Stimulated activated naive B cell treated with anti-CD40 and anti-IgM and Interleukin-4, amounts not matched to agents 10 μg/mL and 1 μg/mL and 100 μg/mL, for 72 hours (primary cell): ENCODE results near the gene KRT80.

Experiments used
- ATAC-seq, 2 donors: fragments of 150-1000 bp; cut with Tn5 transposase; replicated peaks; 2 replicates each; pipeline ENCODE4 v1.10.0; 2021; ENCODE audit warnings: moderate library complexity in 1 of 2
- DNase-seq: peaks from one replicate; pipeline ENCODE4 v3.0.0; 2021
- H3K27ac Mint-ChIP-seq: one replicate; pipeline ENCODE4 v1.8.0; 2022; ENCODE audit warnings: mild to moderate bottlenecking, mixed read lengths
- H3K27me3 Mint-ChIP-seq, 2 donors: one replicate each; pipeline ENCODE4 v1.8.0; 2022; ENCODE audit warnings: mixed read lengths in 2 of 2
- H3K36me3 Mint-ChIP-seq, 2 donors: one replicate each; pipeline ENCODE4 v1.8.0; 2022; ENCODE audit warnings: mixed read lengths in 2 of 2, mild to moderate bottlenecking in 1 of 2
- H3K4me1 Mint-ChIP-seq, 2 donors: one replicate each; pipeline ENCODE4 v1.8.0; 2022; ENCODE audit warnings: mixed read lengths in 2 of 2, mild to moderate bottlenecking in 1 of 2
- H3K4me3 Mint-ChIP-seq, 2 donors: one replicate each; pipeline ENCODE4 v1.8.0; 2022; ENCODE audit warnings: mild to moderate bottlenecking in 2 of 2, mixed read lengths in 2 of 2, moderate library complexity in 1 of 2
- H3K9me3 Mint-ChIP-seq, 2 donors: one replicate each; pipeline ENCODE4 v1.8.0; 2022; ENCODE audit warnings: mixed read lengths in 2 of 2, mild to moderate bottlenecking in 1 of 2

KRT80 gene

GRCh38 chr12:52175371-52176350 is 16.2 kb downstream of the KRT80 start:
- no peaks in the 10 kb centered on the region for H3K4me1 Mint-ChIP-seq
- no peaks in the 10 kb centered on the region for H3K36me3 Mint-ChIP-seq
- peaks cover 0 to 4% of the 10 kb centered on the region in 2 donors for H3K27me3 Mint-ChIP-seq
- no peak overlapping the region for H3K4me3 Mint-ChIP-seq
- no peaks in the 10 kb centered on the region for H3K9me3 Mint-ChIP-seq
- ATAC-seq (no peak), DNase-seq (no peak)
- no peak overlapping the region for H3K27ac Mint-ChIP-seq

GRCh38 chr12:52173526-52173925 is 18.3 kb downstream of the KRT80 start:
- ATAC-seq (no peak), DNase-seq (no peak)
- Mint-ChIP-seq H3K27me3 (peaks cover 0 to 4% of the 10 kb centered on the region in 2 donors), H3K4me1 (no peaks in the 10 kb centered on the region), H3K9me3 (no peaks in the 10 kb centered on the region), H3K27ac (no peak overlapping the region), H3K4me3 (no peak overlapping the region), H3K36me3 (no peaks in the 10 kb centered on the region)

- Mint-ChIP-seq H3K27ac (no peak overlapping the region), H3K4me3 (no peak overlapping the region), H3K36me3 (no peaks in the 10 kb centered on the region), H3K4me1 (peaks cover 0 to 3% of the 10 kb centered on the region in 2 donors), H3K9me3 (no peaks in the 10 kb centered on the region), H3K27me3 (peaks cover 0 to 4% of the 10 kb centered on the region in 2 donors)
- ATAC-seq = no peak
- no peak for DNase-seq
These were observed 18.9 kb downstream of the KRT80 start for GRCh38 chr12:52172956-52173355.

GRCh38 chr12:52171950-52172512 is 19.8 kb downstream of the KRT80 start:
- Mint-ChIP-seq H3K27me3 (peaks cover 0 to 4% of the 10 kb centered on the region in 2 donors), H3K36me3 (no peaks in the 10 kb centered on the region), H3K4me1 (peaks cover 0 to 4% of the 10 kb centered on the region in 2 donors), H3K9me3 (no peaks in the 10 kb centered on the region), H3K4me3 (no peak overlapping the region), H3K27ac (no peak overlapping the region)
- no peak for DNase-seq
- peak in 1 of 2 donors; percentile 41 for ATAC-seq

GRCh38 chr12:52170827-52171226 is 21.0 kb downstream of the KRT80 start:
- Mint-ChIP-seq H3K27ac (no peak overlapping the region), H3K4me1 (peaks cover 0 to 4% of the 10 kb centered on the region in 2 donors), H3K4me3 (no peak overlapping the region)

GRCh38 chr12:52169886-52170285 is 21.9 kb downstream of the KRT80 start:
- DNase-seq (no peak), ATAC-seq (no peak)
- Mint-ChIP-seq H3K4me1 (peaks cover 0 to 4% of the 10 kb centered on the region in 2 donors), H3K27me3 (peaks cover 8 to 11% of the 10 kb centered on the region in 2 donors), H3K9me3 (no peaks in the 10 kb centered on the region), H3K4me3 (no peak overlapping the region), H3K36me3 (no peaks in the 10 kb centered on the region), H3K27ac (no peak overlapping the region)

More at GRCh38 chr12:52170827-52171226, 21.0 kb downstream of the KRT80 start:
- Mint-ChIP-seq H3K27me3 (peaks cover under 1 to 6% of the 10 kb centered on the region in 2 donors), H3K36me3 (no peaks in the 10 kb centered on the region), H3K9me3 (no peaks in the 10 kb centered on the region)
- DNase-seq (no peak), ATAC-seq (no peak)

- ATAC-seq (peak; percentile 33 to 52), DNase-seq (no peak)
- Mint-ChIP-seq H3K4me3 (peak overlapping the region in 1 of 2 donors; percentile 5), H3K36me3 (no peaks in the 10 kb centered on the region), H3K27me3 (peaks cover 7 to 15% of the 10 kb centered on the region in 2 donors), H3K9me3 (no peaks in the 10 kb centered on the region), H3K27ac (no peak overlapping the region), H3K4me1 (peaks cover 7% of the 10 kb centered on the region in 2 donors)
These were observed 23.6 kb downstream of the KRT80 start for GRCh38 chr12:52168019-52168717.

- DNase-seq = no peak
- no peak overlapping the region for H3K27ac Mint-ChIP-seq
- H3K9me3 Mint-ChIP-seq = no peaks in the 10 kb centered on the region
- H3K36me3 Mint-ChIP-seq = no peaks in the 10 kb centered on the region
- ATAC-seq = no peak
- peaks cover 7% of the 10 kb centered on the region in 2 donors for H3K4me1 Mint-ChIP-seq
- H3K4me3 Mint-ChIP-seq = no peak overlapping the region
- peaks cover 7 to 16% of the 10 kb centered on the region in 2 donors for H3K27me3 Mint-ChIP-seq
These were observed 24.3 kb downstream of the KRT80 start for GRCh38 chr12:52167526-52167925.

GRCh38 chr12:52166672-52167071 is 25.1 kb downstream of the KRT80 start:
- ATAC-seq = no peak
- DNase-seq = no peak
- no peaks in the 10 kb centered on the region for H3K36me3 Mint-ChIP-seq
- H3K27me3 Mint-ChIP-seq = peaks cover 8 to 20% of the 10 kb centered on the region in 2 donors
- peaks cover 7% of the 10 kb centered on the region in 2 donors for H3K4me1 Mint-ChIP-seq
- no peak overlapping the region for H3K27ac Mint-ChIP-seq
- no peaks in the 10 kb centered on the region for H3K9me3 Mint-ChIP-seq
- H3K4me3 Mint-ChIP-seq = no peak overlapping the region

GRCh38 chr12:52165096-52165855 is 26.5 kb downstream of the KRT80 start:
- Mint-ChIP-seq H3K9me3 (no peaks in the 10 kb centered on the region), H3K27ac (peak overlapping the region; percentile 38), H3K27me3 (peaks cover 15 to 29% of the 10 kb centered on the region in 2 donors), H3K4me3 (no peak overlapping the region), H3K4me1 (peaks cover 7% of the 10 kb centered on the region in 2 donors), H3K36me3 (no peaks in the 10 kb centered on the region)
- no peak for ATAC-seq
- no peak for DNase-seq

GRCh38 chr12:52164624-52165023 is 27.2 kb downstream of the KRT80 start:
- Mint-ChIP-seq H3K4me3 (no peak overlapping the region), H3K36me3 (no peaks in the 10 kb centered on the region), H3K27ac (no peak overlapping the region), H3K9me3 (no peaks in the 10 kb centered on the region), H3K4me1 (peaks cover 7% of the 10 kb centered on the region in 2 donors), H3K27me3 (peaks cover 15 to 30% of the 10 kb centered on the region in 2 donors)
- DNase-seq (no peak), ATAC-seq (no peak)

- peaks cover 0 to 3% of the 10 kb centered on the region in 2 donors for H3K9me3 Mint-ChIP-seq
- peaks cover 20 to 36% of the 10 kb centered on the region in 2 donors for H3K27me3 Mint-ChIP-seq
- H3K4me3 Mint-ChIP-seq = no peak overlapping the region
- H3K27ac Mint-ChIP-seq = no peak overlapping the region
- peaks cover 4 to 7% of the 10 kb centered on the region in 2 donors for H3K4me1 Mint-ChIP-seq
- DNase-seq (no peak), ATAC-seq (no peak)
- H3K36me3 Mint-ChIP-seq = no peaks in the 10 kb centered on the region
These were observed 28.8 kb downstream of the KRT80 start for GRCh38 chr12:52162981-52163380.

- DNase-seq (no peak), ATAC-seq (no peak)
- Mint-ChIP-seq H3K27ac (no peak overlapping the region), H3K9me3 (peaks cover 0 to 3% of the 10 kb centered on the region in 2 donors), H3K4me1 (peaks cover 3 to 7% of the 10 kb centered on the region in 2 donors), H3K27me3 (peaks cover 13 to 30% of the 10 kb centered on the region in 2 donors), H3K36me3 (no peaks in the 10 kb centered on the region), H3K4me3 (no peak overlapping the region)
These were observed 31.6 kb downstream of the KRT80 start for GRCh38 chr12:52160200-52160599.
